GM12875 (cell line): ENCODE measurements around the gene HOXD11.

Source experiments
- H3K4me3 ChIP-seq: one replicate; pipeline ENCODE4 v1.5.1; 2011; ENCODE audit warnings: low read depth, low read length, control low read depth
- CTCF ChIP-seq: IDR thresholded peaks from 2 replicates; pipeline ENCODE4 v1.5.1; 2011; ENCODE audit warnings: low read depth, mild to moderate bottlenecking, control low read depth, inconsistent platforms, low read length, moderate library complexity, borderline replicate concordance; ENCODE audit not compliant: insufficient read depth

The HOXD11 gene

GRCh38 chr2:176101216-176101830, 5.8 kb upstream of the HOXD11 start:
- no peak for TF ChIP-seq CTCF
- no peak overlapping the region for H3K4me3 ChIP-seq

- H3K4me3 ChIP-seq, result no peak overlapping the region
- TF ChIP-seq CTCF, result no peak
These were observed 5.2 kb upstream of the HOXD11 start for GRCh38 chr2:176101842-176102241.

GRCh38 chr2:176102309-176102866, 4.7 kb upstream of the HOXD11 start:
- no peak for TF ChIP-seq CTCF
- no peak overlapping the region for H3K4me3 ChIP-seq

- TF ChIP-seq CTCF, result no peak
These were observed 3.9 kb upstream of the HOXD11 start for GRCh38 chr2:176103194-176103593.

GRCh38 chr2:176103742-176104315, 3.3 kb upstream of the HOXD11 start:
- no peak overlapping the region for H3K4me3 ChIP-seq
- no peak for TF ChIP-seq CTCF

More at GRCh38 chr2:176103194-176103593, 3.9 kb upstream of the HOXD11 start:
- H3K4me3 ChIP-seq, result no peak overlapping the region

GRCh38 chr2:176104316-176105077, 2.6 kb upstream of the HOXD11 start:
- no peak overlapping the region for H3K4me3 ChIP-seq
- TF ChIP-seq CTCF, result no peak
